GM18519 (cell line): Measurements from ENCODE around the gene APEH.

Source experiments
- ATAC-seq: cut with Tn5 transposase; IDR thresholded peaks from one replicate; pipeline ENCODE4 v1.9.1; 2021; ENCODE audit warnings: mild to moderate bottlenecking, moderate library complexity; ENCODE audit not compliant: unreplicated experiment, low FRiP score

APEH gene

GRCh38 chr3:49711489-49711888 is 37.3 kb downstream of the APEH start:
- no peak for ATAC-seq

GRCh38 chr3:49712166-49712565 is 38.0 kb downstream of the APEH start:
- no peak for ATAC-seq

- ATAC-seq: no peak
These were observed 38.6 kb downstream of the APEH start for GRCh38 chr3:49712631-49713317.

DNA sequence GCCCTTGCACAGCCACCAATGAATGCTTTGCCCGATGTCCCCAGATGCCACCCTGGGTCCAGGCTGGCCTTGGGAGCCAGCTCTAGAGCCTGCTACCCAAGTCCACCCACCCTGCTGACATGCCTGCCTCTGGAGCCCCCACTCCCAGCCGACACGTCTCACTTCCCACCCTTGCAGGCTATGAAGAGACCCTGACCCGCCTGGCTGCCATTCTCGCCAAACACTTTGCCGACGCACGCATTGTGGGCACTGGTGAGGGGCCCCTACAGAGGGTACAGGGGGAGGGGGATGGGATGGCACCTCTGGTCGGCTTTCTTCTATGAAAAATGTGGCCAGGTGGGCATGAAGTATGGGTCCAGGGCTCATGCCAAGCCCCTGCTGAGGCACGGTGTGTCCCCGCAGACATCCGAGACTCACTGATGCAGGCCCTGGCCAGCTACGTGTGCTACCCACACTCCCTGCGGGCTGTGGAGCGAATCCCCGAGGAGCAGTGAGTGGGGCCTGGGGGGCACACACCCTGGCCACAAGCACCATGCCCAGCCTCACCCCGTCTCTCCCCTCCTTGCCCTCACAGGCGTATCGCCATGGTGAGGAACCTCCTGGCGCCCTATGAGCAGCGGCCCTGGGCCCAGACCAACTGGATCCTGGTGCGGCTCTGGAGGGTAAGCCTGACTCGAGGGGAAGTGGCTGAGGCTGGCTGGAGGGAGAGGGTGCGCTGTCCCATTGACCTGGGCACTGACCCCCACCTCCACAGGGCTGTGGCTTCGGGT is 39.4 kb downstream of the APEH start:
- no peak for ATAC-seq

DNA sequence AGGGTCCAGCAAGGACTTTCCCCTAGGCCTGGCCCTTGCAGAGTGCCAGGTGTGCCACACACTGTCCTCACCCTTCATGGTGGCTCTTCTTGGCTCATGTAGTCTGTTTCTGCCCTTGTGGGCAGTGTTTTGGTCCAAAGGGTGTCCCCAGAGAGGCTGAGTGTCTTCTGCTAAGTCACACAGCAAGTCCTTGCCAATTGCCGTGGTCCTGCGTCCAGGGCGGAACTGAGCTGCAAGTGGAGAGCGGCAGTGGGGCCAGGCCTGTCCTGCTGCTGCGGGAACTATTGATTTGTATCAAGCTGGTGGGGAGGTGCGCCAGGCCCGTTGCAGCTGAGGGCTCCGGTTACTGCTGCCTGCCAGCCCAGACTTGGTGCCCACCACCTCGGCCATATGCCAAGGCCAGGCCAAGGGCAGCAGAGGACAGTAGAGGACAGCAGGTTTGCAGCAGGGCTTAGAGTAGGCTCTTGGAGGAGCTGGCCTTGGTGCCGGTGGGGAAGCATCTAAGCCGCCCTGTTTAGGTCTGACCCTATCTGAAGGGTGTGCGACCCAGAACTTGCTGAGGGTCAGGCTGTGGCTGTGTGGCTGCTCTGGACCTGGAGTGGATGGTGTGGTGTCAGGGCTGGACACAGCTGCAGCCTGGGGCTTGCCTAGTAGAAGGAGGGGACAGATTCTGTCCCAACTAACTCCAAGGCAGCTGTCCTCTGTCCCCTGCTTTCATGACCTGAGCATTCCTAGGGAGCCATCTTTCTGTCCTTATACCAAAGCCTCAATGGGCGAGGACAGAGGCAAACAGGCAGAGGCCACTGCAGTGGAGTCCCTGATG is 40.8 kb downstream of the APEH start:
- ATAC-seq: no peak

- no peak for ATAC-seq
These were observed 41.5 kb downstream of the APEH start for GRCh38 chr3:49715611-49716121.

- ATAC-seq: no peak
These were observed 42.0 kb downstream of the APEH start for GRCh38 chr3:49716169-49716568.

GRCh38 chr3:49716691-49717210 is 42.6 kb downstream of the APEH start:
- ATAC-seq: no peak

DNA sequence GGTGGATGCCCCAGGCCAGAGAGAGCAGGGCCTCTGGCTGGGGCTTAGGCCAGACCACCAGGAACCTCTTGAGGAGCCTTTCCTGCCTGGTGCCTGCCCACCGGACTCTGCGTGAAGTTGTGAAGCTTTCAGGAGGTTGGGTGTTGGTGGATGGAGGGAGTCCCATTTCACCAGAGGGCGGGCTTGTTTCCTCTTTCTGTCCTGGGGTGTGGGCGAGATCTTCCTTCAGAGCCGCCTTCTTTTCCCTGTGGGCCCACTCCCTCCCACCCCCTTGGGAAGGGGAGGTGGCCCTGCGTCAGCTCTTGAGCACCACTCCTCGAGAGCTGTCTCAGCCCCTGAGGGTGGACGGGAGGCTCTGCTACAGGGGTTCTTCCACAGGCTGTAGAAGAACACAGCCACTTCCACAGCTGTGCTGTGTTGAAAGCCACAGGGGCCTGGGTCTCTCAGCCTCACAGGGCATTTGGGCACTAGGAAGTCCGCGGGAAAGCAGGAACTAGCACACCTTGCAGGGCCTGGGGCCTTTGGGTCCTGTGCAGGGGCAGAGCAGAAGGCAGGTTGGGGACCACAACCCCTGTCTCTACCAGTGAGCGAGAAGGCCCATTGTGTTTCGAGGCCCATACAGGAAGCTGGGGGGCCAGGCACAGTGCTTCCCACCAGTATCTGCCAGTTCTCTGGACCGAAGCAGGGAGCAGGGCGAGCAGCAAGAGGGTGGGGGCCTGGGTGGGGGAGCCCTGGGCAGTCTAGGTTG is 43.2 kb downstream of the APEH start:
- ATAC-seq: no peak

DNA sequence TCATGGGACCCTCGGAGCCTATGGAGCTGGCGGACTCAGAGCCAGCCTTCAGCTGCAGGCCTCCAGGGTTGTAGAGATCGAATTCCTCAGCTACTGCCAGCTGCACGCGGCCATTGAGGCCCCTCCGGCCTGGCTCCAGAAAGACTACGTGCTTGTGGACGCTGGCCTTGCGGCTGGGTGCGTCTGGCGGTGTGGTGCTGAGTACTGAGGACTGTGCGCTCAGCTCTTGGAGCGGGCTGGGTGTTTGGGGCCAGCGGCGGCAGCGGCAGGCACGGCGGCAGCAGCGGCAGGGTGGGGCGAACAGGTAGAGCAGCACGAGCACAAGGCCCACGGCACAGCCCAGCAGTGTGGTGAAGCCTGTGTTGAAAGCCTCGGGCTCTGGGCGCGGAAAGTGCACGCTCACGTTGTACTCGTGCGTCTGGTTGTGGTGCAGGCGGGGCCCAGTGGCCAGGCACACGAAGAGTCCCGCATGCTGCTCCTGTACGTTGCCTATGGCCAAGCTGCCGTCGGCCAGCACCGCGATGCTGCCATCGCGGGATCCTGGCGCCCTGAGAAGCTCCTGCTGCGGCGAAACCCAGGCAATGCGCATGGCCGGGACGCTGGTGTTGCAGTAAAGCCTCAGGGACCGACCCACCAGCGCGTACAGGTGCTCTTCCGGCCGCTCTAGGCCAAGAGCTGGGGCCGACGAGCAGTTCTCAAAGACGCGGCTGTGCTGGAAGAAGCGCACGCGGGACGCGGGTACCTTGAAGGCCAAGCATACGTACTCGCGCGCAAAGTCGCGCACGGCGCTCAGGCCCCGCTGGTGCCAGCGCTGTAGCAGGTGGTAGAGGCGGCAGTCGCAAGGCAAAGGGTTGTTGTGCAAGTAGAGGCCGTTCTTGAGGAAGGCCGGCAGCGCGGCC is 44.1 kb downstream of the APEH start:
- no peak for ATAC-seq

DNA sequence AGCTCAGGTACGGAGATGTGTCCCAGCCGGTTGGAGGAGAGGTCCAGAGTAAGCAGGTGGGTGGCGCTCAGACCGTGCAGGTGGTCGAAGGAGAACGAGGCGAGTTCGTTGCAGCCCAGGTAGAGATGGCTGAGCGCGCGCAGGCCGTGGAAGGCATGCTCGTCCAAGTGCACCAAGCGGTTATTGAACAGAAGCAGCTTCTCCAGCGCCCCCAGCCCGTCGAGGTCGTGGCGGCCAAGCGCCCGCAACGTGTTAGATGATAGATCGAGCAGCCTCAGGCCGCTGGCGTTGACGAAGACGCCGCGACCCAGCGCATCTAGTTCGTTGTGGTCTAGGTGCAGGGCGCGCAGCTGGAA is 44.7 kb downstream of the APEH start:
- no peak for ATAC-seq

DNA sequence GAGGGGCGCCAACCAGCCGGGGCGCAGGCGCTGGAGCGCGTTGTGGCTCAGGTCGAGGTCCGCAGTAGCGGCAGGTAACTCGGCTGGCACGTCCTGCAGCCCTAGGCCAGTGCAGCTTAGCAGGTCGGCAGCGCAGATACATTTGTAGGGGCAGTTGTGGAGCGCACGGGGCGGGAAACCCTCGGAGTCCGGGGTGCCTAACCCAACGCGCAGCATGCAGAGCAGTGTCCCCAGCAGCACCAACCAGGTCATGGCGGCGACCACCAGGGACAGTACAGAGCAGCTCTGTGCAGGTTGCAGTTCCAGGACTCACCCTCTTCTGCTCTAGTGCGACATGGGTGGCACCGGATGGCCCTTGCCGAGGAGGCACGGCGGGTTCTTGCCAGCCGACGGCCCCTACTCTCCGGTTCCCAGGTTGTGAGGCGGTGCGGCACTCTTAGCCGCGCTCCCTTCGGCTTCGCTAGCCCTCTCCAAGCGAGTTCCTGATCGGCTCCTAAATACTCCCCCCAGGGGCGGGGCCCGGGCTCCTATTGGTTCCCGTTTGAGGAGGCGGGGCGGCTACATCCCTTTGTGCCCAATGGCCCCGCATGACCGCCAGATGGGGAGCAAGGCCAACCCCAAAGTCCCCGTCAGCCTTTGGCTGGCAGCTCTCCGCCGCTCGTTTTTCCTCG is 45.2 kb downstream of the APEH start, which contains the start of gene AMIGO3:
Gene AMIGO3 (minus strand): TSS at position 471 of the 671 bp plus-strand sequence. CDS start 219 bp downstream, at position 252.
- ATAC-seq: no peak

- no peak for ATAC-seq
These were observed 46.9 kb downstream of the APEH start for GRCh38 chr3:49720855-49721595.

- ATAC-seq: no peak
These were observed 47.4 kb downstream of the APEH start for GRCh38 chr3:49721596-49721895.

GRCh38 chr3:49721896-49722781 is 48.0 kb downstream of the APEH start:
- ATAC-seq: no peak

GRCh38 chr3:49722896-49723295 is 48.7 kb downstream of the APEH start:
- ATAC-seq: no peak

GRCh38 chr3:49723296-49723627 is 49.1 kb downstream of the APEH start:
- ATAC-seq: no peak
